Stomach smooth muscle (tissue), 2 donors: Measurements from ENCODE around the gene WNT8B.

ENCODE experiments used
- H3K27ac ChIP-seq: one replicate; pipeline ENCODE4 v1.7.0; 2013; ENCODE audit warnings: mild to moderate bottlenecking, low read length, inconsistent platforms
- H3K27me3 ChIP-seq, 2 donors: one replicate each; pipeline ENCODE4 v1.7.0; 2013; ENCODE audit warnings: low read length in 2 of 2; ENCODE audit not compliant: insufficient read depth in 2 of 2, control insufficient read depth in 1 of 2
- H3K36me3 ChIP-seq, 2 donors: one replicate each; pipeline ENCODE4 v1.7.0; 2013; ENCODE audit warnings: low read length in 2 of 2; ENCODE audit not compliant: control insufficient read depth in 2 of 2, insufficient read depth in 2 of 2
- H3K4me1 ChIP-seq: one replicate; pipeline ENCODE4 v1.7.0; 2013; ENCODE audit warnings: low read length; ENCODE audit not compliant: control insufficient read depth, insufficient read depth
- H3K4me3 ChIP-seq, 2 donors: one replicate each; pipeline ENCODE4 v1.7.0; 2013; ENCODE audit warnings: low read length in 2 of 2
- H3K9ac ChIP-seq, 2 donors: one replicate each; pipeline ENCODE4 v1.7.0; 2013; ENCODE audit warnings: low read length in 2 of 2, mild to moderate bottlenecking in 1 of 2
- H3K9me3 ChIP-seq, 2 donors: one replicate each; pipeline ENCODE4 v1.7.0; 2013; ENCODE audit warnings: low read length in 2 of 2; ENCODE audit not compliant: control insufficient read depth in 2 of 2
- donor health status: healthy.
- donor health status: Pancreatic carcinoma.

The WNT8B gene

GRCh38 chr10:100448951-100449350 lies 13.9 kb upstream of the WNT8B start:
- Histone ChIP-seq H3K4me1 (no peaks in the 10 kb centered on the region), H3K4me3 (no peak overlapping the region), H3K27me3 (peaks cover 0 to 2% of the 10 kb centered on the region in 2 donors), H3K9ac (no peak overlapping the region), H3K27ac (no peak overlapping the region), H3K9me3 (no peaks in the 10 kb centered on the region), H3K36me3 (no peaks in the 10 kb centered on the region)

DNA sequence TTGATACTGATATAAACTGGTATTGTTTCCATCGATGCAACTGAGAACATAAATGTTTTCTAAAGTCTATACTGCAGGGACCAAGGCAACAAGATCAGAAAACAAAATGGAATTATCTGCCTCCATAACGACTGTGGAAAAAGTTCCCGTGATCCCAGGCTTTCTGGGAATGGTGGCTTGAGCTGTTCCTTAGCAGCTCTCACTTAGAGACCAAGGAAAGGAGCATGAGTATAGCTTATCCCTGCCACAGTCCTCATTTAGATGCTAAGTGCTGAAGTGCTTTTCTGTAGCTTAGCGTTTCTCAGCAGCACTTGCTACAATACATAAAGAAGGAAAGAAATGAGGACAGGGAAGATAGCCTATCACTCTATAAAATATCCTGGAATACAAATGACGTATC lies 5.5 kb downstream of the WNT8B start:
- no peak overlapping the region for H3K27ac ChIP-seq
- no peak overlapping the region for H3K9ac ChIP-seq
- no peaks in the 10 kb centered on the region for H3K36me3 ChIP-seq
- no peaks in the 10 kb centered on the region for H3K4me1 ChIP-seq
- H3K9me3 ChIP-seq, result no peaks in the 10 kb centered on the region
- no peak overlapping the region for H3K4me3 ChIP-seq
- peaks cover 0 to 1% of the 10 kb centered on the region in 2 donors for H3K27me3 ChIP-seq

DNA sequence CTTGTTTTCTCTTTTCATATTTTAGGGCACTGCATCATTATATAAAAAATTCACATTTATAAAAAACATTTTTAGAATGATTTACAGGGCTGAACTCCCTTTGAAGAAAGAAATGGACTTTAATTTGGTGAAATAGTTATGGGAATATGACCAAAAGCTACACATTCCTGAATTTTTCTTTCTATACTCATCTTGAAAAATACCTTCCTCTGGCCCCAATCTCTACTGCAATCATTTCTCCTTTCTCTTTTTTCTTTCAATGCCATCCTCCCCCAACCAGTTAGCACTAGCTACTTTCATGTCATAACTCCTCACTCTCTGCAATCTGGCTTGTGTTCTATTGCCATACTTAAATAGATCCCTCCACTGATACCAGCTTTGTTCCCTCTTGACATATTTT lies 6.2 kb downstream of the WNT8B start:
- Histone ChIP-seq H3K36me3 (no peaks in the 10 kb centered on the region), H3K9ac (no peak overlapping the region), H3K27me3 (no peaks in the 10 kb centered on the region)

DNA sequence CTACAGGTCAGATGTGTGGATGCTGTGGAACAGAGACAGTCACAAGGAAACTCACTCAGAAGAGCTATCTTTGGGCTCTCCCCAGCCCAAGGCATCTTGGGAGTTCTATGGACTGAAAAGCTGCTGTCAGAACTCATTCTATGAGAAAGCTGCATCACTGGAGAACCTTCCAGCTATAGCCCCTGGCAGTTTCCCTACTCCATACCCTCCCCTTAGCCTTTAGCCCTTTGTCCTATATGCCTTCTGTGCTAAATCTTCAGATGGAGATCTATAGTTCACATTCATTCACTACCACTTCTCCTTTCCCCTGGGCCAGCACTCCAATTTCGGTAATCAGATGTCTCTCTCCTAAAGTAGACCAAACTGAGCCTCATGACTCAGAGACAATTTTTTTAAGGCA lies 6.9 kb downstream of the WNT8B start:
- H3K9me3 ChIP-seq, result no peaks in the 10 kb centered on the region
- no peaks in the 10 kb centered on the region for H3K4me1 ChIP-seq
- no peaks in the 10 kb centered on the region for H3K27me3 ChIP-seq
- H3K9ac ChIP-seq, result no peak overlapping the region
- no peaks in the 10 kb centered on the region for H3K36me3 ChIP-seq
- H3K27ac ChIP-seq, result no peak overlapping the region
- H3K4me3 ChIP-seq, result no peak overlapping the region

More for the DNA sequence above, 6.2 kb downstream of the WNT8B start:
- no peaks in the 10 kb centered on the region for H3K4me1 ChIP-seq
- no peak overlapping the region for H3K4me3 ChIP-seq
- no peak overlapping the region for H3K27ac ChIP-seq
- no peaks in the 10 kb centered on the region for H3K9me3 ChIP-seq

- H3K4me1 ChIP-seq, result no peaks in the 10 kb centered on the region
- no peaks in the 10 kb centered on the region for H3K9me3 ChIP-seq
- H3K27me3 ChIP-seq, result no peaks in the 10 kb centered on the region
- H3K4me3 ChIP-seq, result no peak overlapping the region
- H3K27ac ChIP-seq, result no peak overlapping the region
- H3K9ac ChIP-seq, result no peak overlapping the region
- H3K36me3 ChIP-seq, result no peaks in the 10 kb centered on the region
These were observed 7.6 kb downstream of the WNT8B start for GRCh38 chr10:100470367-100470766.

DNA sequence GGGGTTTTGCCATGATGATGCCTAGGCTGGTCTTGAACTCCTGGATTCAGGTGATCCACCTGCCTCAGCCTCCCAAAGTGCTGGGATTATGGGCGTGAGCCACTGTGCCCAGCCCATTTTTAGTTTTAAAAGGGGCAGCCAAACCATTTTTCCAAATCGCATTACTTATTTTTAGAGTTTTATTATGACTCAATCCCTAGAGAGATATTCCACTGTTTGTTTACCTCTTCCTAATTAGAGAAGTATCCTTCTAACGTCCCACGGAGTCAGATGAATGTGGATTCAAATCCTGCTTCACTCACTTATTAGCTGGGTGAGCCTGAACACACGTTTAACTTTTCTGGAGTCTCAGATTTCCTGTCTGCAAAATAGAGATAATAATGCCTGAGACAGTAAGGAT lies 15.2 kb downstream of the WNT8B start:
- no peaks in the 10 kb centered on the region for H3K36me3 ChIP-seq
- H3K4me1 ChIP-seq, result peaks cover 14% of the 10 kb centered on the region
- H3K4me3 ChIP-seq, result no peak overlapping the region
- H3K27ac ChIP-seq, result no peak overlapping the region
- no peak overlapping the region for H3K9ac ChIP-seq
- peaks cover 6 to 11% of the 10 kb centered on the region in 2 donors for H3K27me3 ChIP-seq
- no peaks in the 10 kb centered on the region for H3K9me3 ChIP-seq

- Histone ChIP-seq H3K9me3 (no peaks in the 10 kb centered on the region), H3K4me3 (no peak overlapping the region), H3K27ac (no peak overlapping the region), H3K4me1 (peaks cover 16% of the 10 kb centered on the region), H3K9ac (no peak overlapping the region), H3K36me3 (no peaks in the 10 kb centered on the region), H3K27me3 (peaks cover 6 to 11% of the 10 kb centered on the region in 2 donors)
These were observed 16.2 kb downstream of the WNT8B start for GRCh38 chr10:100479037-100479436.

DNA sequence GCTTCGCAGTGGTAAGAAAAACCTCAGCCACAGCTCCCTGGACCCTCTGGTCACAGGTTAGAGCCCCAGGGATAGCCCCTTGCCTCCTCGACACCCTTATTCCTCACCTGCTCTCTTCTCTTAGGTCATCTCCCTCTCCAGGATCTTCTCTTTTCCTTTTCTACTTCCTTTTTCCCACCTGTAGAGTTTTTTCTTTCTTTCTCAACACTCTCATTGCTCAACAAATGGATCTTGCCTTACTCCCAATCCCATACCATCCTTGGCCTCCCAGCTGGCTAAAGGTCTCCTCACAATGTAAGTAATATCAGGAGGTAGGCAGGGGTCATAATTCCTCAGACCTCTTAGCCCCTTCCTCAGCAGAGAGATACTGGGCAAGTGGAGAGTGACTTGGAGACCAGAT lies 17.2 kb downstream of the WNT8B start:
- H3K4me3 ChIP-seq, result no peak overlapping the region
- no peak overlapping the region for H3K27ac ChIP-seq
- peaks cover 16% of the 10 kb centered on the region for H3K4me1 ChIP-seq
- H3K9ac ChIP-seq, result no peak overlapping the region
- H3K36me3 ChIP-seq, result peaks cover 0 to 1% of the 10 kb centered on the region in 2 donors
- no peaks in the 10 kb centered on the region for H3K9me3 ChIP-seq
- peaks cover 6 to 11% of the 10 kb centered on the region in 2 donors for H3K27me3 ChIP-seq

- peaks cover 2 to 9% of the 10 kb centered on the region in 2 donors for H3K36me3 ChIP-seq
- peak overlapping the region in 1 of 2 donors; percentile 29 for H3K9ac ChIP-seq
- H3K9me3 ChIP-seq, result no peaks in the 10 kb centered on the region
- no peak overlapping the region for H3K27ac ChIP-seq
- peaks cover 6 to 11% of the 10 kb centered on the region in 2 donors for H3K27me3 ChIP-seq
- H3K4me1 ChIP-seq, result peaks cover 16% of the 10 kb centered on the region
- H3K4me3 ChIP-seq, result peak overlapping the region; percentile 76 to 79
These were observed 18.8 kb downstream of the WNT8B start for GRCh38 chr10:100481462-100482081.

DNA sequence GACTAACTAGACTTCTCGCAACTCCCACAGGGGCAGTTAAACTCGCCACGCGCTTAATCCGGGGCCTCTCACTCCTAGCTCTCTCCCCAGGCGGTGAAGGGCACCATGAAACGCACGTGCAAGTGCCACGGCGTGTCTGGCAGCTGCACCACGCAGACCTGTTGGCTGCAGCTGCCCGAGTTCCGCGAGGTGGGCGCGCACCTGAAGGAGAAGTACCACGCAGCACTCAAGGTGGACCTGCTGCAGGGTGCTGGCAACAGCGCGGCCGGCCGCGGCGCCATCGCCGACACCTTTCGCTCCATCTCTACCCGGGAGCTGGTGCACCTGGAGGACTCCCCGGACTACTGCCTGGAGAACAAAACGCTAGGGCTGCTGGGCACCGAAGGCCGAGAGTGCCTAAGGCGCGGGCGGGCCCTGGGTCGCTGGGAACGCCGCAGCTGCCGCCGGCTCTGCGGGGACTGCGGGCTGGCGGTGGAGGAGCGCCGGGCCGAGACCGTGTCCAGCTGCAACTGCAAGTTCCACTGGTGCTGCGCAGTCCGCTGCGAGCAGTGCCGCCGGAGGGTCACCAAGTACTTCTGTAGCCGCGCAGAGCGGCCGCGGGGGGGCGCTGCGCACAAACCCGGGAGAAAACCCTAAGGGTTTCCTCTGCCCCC lies 19.5 kb downstream of the WNT8B start:
- Histone ChIP-seq H3K36me3 (peaks cover 2 to 16% of the 10 kb centered on the region in 2 donors), H3K9me3 (no peaks in the 10 kb centered on the region), H3K9ac (peak overlapping the region; percentile 29 to 42), H3K4me1 (peaks cover 16% of the 10 kb centered on the region), H3K27me3 (peaks cover 6 to 11% of the 10 kb centered on the region in 2 donors), H3K4me3 (peak overlapping the region; percentile 76 to 79), H3K27ac (no peak overlapping the region)

- Histone ChIP-seq H3K4me1 (peaks cover 16% of the 10 kb centered on the region), H3K27ac (no peak overlapping the region), H3K36me3 (peaks cover 2 to 21% of the 10 kb centered on the region in 2 donors), H3K9ac (peak overlapping the region in 1 of 2 donors; percentile 42), H3K9me3 (no peaks in the 10 kb centered on the region), H3K4me3 (peak overlapping the region; percentile 76 to 79), H3K27me3 (peaks cover 6 to 11% of the 10 kb centered on the region in 2 donors)
These were observed 20.0 kb downstream of the WNT8B start for GRCh38 chr10:100482834-100483185.
